Endothelial cell of umbilical vein (primary cell): ENCODE measurements around the gene MSANTD3. TPM values are rescaled to one million over a fixed set of nuclear protein-coding genes. Genes with fewer than 3 reads are reported as not detected.

Source experiments
- BruUV-seq: library from RNA; stranded (reverse); fragments of 400-500 nt; replicated peaks from 2 replicates; lab custom pipeline; 2021; lab: Mats Ljungman, UMichigan
- CTCF ChIA-PET: fragments of 300-600, 350-600 bp; sonication (Branson Sonifier 250); formaldehyde crosslinking; loops from one replicate; lab custom pipeline; 2021; ENCODE audit warnings: antibody characterized with exemption, inconsistent platforms; lab: Charles Lee
- POLR2A ChIA-PET: fragments of 300-600, 350-600 bp; sonication (Branson Sonifier 250); formaldehyde crosslinking; loops from one replicate; lab custom pipeline; 2021; ENCODE audit warnings: antibody characterized with exemption, inconsistent platforms; lab: Charles Lee
- DNase-seq: peaks from one replicate; pipeline ENCODE4 v3.0.0-alpha.2; 2011; ENCODE audit warnings: low read depth, low spot score
- FAIRE-seq: peaks from 2 replicates; lab custom pipeline; 2011; peaks lifted over from hg19 to GRCh38; lab: Jason Lieb, UNC
- H2AFZ ChIP-seq: 2 replicates; pipeline ENCODE4 v1.6.0; 2012; ENCODE audit warnings: low read depth, low read length, control low read depth, inconsistent platforms
- H3K27ac ChIP-seq: 2 replicates; pipeline ENCODE4 v1.5.1; 2011; ENCODE audit warnings: low read depth, mild to moderate bottlenecking, control low read depth, low read length, moderate library complexity; ENCODE audit not compliant: insufficient read depth
- H3K27me3 ChIP-seq, 2 experiments: 2 replicates each; pipeline versions ENCODE4 v1.6.0 to v1.6.1; 2011; ENCODE audit warnings: low read length in 2 of 2, mixed read lengths in 1 of 2; ENCODE audit not compliant: control insufficient read depth in 2 of 2, insufficient read depth in 2 of 2
- H3K36me3 ChIP-seq, 2 experiments: 2 replicates in 1 of 2; 3 replicates in 1 of 2; pipeline ENCODE4 v1.5.1; 2011; ENCODE audit warnings: low read length in 2 of 2, mild to moderate bottlenecking in 1 of 2, moderate library complexity in 1 of 2; ENCODE audit not compliant: control insufficient read depth in 2 of 2, insufficient read depth in 2 of 2; ENCODE audit errors: extremely low read depth in 1 of 2
- H3K4me1 ChIP-seq: 3 replicates; pipeline ENCODE4 v1.5.1; 2011; ENCODE audit warnings: mild to moderate bottlenecking, low read length; ENCODE audit not compliant: control insufficient read depth, insufficient read depth; ENCODE audit errors: extremely low read depth
- H3K4me2 ChIP-seq: 2 replicates; pipeline ENCODE4 v1.6.1; 2011; ENCODE audit warnings: low read length, control low read depth, mixed read lengths; ENCODE audit not compliant: insufficient read depth
- H3K4me3 ChIP-seq, 3 experiments: fragments of 200-600 bp in 1 of 3; sonication (generic), shearing (Covaris generic) in 1 of 3; replicated peaks in 1 of 3; 2 replicates each; pipeline ENCODE4 v1.5.1; 2011 to 2016; ENCODE audit warnings: control low read depth in 3 of 3, low read length in 3 of 3, mild to moderate bottlenecking in 2 of 3, inconsistent platforms in 1 of 3, low read depth in 1 of 3, moderate library complexity in 1 of 3; ENCODE audit not compliant: insufficient read depth in 1 of 3
- H3K79me2 ChIP-seq: 2 replicates; pipeline ENCODE4 v1.6.0; 2012; ENCODE audit warnings: low read length, inconsistent platforms; ENCODE audit not compliant: control insufficient read depth, insufficient read depth
- H3K9ac ChIP-seq: replicated peaks from 2 replicates; pipeline ENCODE3; 2011; ENCODE audit warnings: low read length, control low read depth; ENCODE audit not compliant: insufficient read depth; ENCODE audit errors: extremely low read depth
- H3K9me1 ChIP-seq: replicated peaks from 3 replicates; pipeline ENCODE4 v1.6.0; 2011; ENCODE audit warnings: mild to moderate bottlenecking, low read length; ENCODE audit not compliant: control insufficient read depth, insufficient read depth; ENCODE audit errors: extremely low read depth
- H3K9me3 ChIP-seq: replicated peaks from 2 replicates; pipeline ENCODE4 v1.5.1; 2012; ENCODE audit warnings: low read length, inconsistent platforms; ENCODE audit not compliant: control insufficient read depth, insufficient read depth
- H4K20me1 ChIP-seq: replicated peaks from 2 replicates; pipeline ENCODE3; 2011; ENCODE audit warnings: mild to moderate bottlenecking, low read length; ENCODE audit not compliant: control insufficient read depth, insufficient read depth; ENCODE audit errors: extremely low read depth
- FOS ChIP-seq: IDR thresholded peaks from 2 replicates; pipeline ENCODE4 v1.6.1; 2011; ENCODE audit warnings: mild to moderate bottlenecking, low read length, moderate library complexity, borderline replicate concordance; ENCODE audit not compliant: insufficient read depth
- GATA2 ChIP-seq: IDR thresholded peaks from 2 replicates; pipeline ENCODE4 v1.7.0; 2011; ENCODE audit warnings: low read depth, mild to moderate bottlenecking, moderate library complexity, mixed read lengths, low read length; ENCODE audit not compliant: insufficient read length, insufficient read depth
- JUN ChIP-seq: IDR thresholded peaks from 2 replicates; pipeline ENCODE4 v1.6.1; 2011; ENCODE audit warnings: borderline replicate concordance, low read depth; ENCODE audit not compliant: insufficient read length, insufficient read depth
- MYC ChIP-seq: IDR thresholded peaks from one replicate; pipeline ENCODE4 v1.6.1; 2011; ENCODE audit warnings: mild to moderate bottlenecking, low read depth, low read length
- POLR2A ChIP-seq: IDR thresholded peaks from 2 replicates; pipeline ENCODE4 v1.6.1; 2012; ENCODE audit warnings: low read depth, mild to moderate bottlenecking, control low read depth, low read length
- POLR2AphosphoS5 ChIP-seq: IDR thresholded peaks from 2 replicates; pipeline ENCODE4 v1.6.1; 2012; ENCODE audit warnings: low read depth, mild to moderate bottlenecking, control low read depth, low read length, moderate library complexity; ENCODE audit not compliant: insufficient read depth
- dilution Hi-C: fragments of 300-500 bp; cut with MboI; formaldehyde crosslinking; loops from one replicate; pipeline ENCODE4 v1.15.0; 2019; ENCODE audit warnings: low sequenced_read_pairs; ENCODE audit not compliant: extremely low pct_ligation_motif_present
- intact Hi-C: fragments of 100-400 bp; cut with micrococcal nuclease; formaldehyde crosslinking; loops from one replicate; pipeline ENCODE4 v1.10.0; 2022
- polyA plus RNA-seq, 4 experiments: library from polyadenylated mRNA; depleted of rRNA in 3 of 4; stranded (reverse) in 3 of 4; unstranded in 1 of 4; fragments of >200 nt; gene quantifications; 2 replicates each; pipeline versions ENCODE4 v1.2.1 to v1.2.3, GENCODE V29; 2011 to 2012; ENCODE audit warnings: missing spikeins in 1 of 4
- total RNA-seq: library from RNA; stranded (reverse); gene quantifications from 2 replicates; pipeline ENCODE4 v1.2.3, GENCODE V29; 2021
- TF ChIP-seq, protein P1 (sequence below), 2 donors: IDR thresholded peaks; 1 replicate in 1 of 2; 2 replicates in 1 of 2; pipeline ENCODE4 v1.5.1; 2011; ENCODE audit warnings: low read length in 2 of 2, mild to moderate bottlenecking in 2 of 2, moderate library complexity in 2 of 2, control low read depth in 1 of 2, inconsistent platforms in 1 of 2, low read depth in 1 of 2; ENCODE audit not compliant: insufficient read depth in 1 of 2; ENCODE audit errors: extremely low read depth in 1 of 2

The MSANTD3 gene
- total and polyA plus RNA-seq, 2 donors (not counting 3 experiments of a cell fraction or from before 2014, with no cell fraction given): 31.3 to 88.5 TPM

DNA sequence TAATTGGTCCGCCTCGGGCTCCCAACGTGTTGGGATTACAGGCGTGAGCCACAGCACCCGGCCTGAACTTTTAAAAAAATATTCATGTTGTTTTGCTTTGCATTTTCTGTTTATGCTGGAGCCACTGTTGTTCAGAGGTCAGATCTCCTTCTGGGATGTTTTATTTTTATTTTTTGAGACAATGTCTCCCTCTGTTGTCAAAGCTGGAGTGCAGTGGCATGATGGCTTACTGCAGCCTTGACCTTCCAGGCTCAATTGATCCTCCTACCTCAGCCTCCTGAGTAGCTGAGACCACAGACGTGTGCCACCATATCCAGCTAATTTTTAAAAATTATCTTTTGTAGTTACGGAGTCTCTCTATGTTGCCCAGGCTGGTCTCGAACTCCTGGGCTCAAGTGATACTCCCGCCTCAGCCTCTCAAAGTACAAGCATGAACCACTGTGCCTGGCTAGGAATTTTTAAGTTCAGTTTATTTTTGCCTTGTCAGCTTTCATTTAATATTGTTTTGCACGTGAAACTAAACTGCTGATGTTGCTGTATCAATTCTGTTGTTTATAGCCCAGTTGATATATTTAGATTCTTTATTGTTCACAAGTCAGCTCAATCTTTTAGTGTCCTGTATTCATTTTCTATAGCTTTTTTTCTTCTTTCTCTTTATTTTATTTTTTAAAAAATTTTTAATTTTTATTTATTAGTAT lies 59.7 kb downstream of the MSANTD3 start:
- Histone ChIP-seq H3K79me2 (no peaks in the 10 kb centered on the region), H3K27me3 (no peaks in the 10 kb centered on the region), H3K4me3 (no peak overlapping the region), H2AFZ (no peak overlapping the region), H3K27ac (no peak overlapping the region), H3K9me1 (no peaks in the 10 kb centered on the region), H3K36me3 (no peaks in the 10 kb centered on the region), H3K4me1 (no peaks in the 10 kb centered on the region), H3K9ac (no peak overlapping the region), H4K20me1 (no peaks in the 10 kb centered on the region), H3K9me3 (no peaks in the 10 kb centered on the region), H3K4me2 (no peak overlapping the region)
- dilution Hi-C loops (no loop called here), intact Hi-C loops (no loop called here)
- FAIRE-seq (no peak), DNase-seq (no peak)
- BruUV-seq: no TSS peak
- POLR2A ChIA-PET: no interaction called here
- CTCF ChIA-PET: interaction anchor here (1.6 kb wide), 1 partner anchor 11 kb away, joined by 7 read pairs; no protein-coding TSS in a partner anchor
- TF ChIP-seq JUN (no peak), GATA2 (no peak), FOS (no peak), POLR2AphosphoS5 (no peak), MYC (no peak), POLR2A (no peak)
- TF ChIP-seq, protein P1, sequence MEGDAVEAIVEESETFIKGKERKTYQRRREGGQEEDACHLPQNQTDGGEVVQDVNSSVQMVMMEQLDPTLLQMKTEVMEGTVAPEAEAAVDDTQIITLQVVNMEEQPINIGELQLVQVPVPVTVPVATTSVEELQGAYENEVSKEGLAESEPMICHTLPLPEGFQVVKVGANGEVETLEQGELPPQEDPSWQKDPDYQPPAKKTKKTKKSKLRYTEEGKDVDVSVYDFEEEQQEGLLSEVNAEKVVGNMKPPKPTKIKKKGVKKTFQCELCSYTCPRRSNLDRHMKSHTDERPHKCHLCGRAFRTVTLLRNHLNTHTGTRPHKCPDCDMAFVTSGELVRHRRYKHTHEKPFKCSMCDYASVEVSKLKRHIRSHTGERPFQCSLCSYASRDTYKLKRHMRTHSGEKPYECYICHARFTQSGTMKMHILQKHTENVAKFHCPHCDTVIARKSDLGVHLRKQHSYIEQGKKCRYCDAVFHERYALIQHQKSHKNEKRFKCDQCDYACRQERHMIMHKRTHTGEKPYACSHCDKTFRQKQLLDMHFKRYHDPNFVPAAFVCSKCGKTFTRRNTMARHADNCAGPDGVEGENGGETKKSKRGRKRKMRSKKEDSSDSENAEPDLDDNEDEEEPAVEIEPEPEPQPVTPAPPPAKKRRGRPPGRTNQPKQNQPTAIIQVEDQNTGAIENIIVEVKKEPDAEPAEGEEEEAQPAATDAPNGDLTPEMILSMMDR (IDR thresholded peaks at IDR 0.05; ENCODE audit: extremely low read depth in 1 of 2, insufficient read depth in 1 of 2, low read depth in 1 of 2, low read length in 2 of 2): no peak
